NCI-H2107 treated with DMSO at 0.1 percent for 48 hours (cell line): ENCODE data around the gene SLC7A14.

Experiments used
- DNase-seq: peaks from one replicate; lab custom pipeline; 2025; ENCODE audit not compliant: unreplicated experiment; lab: John Stamatoyannopoulos, UW

SLC7A14 gene

GRCh38 chr3:170585937-170586310 is at the start of gene SLC7A14:
Gene SLC7A14 (minus strand): TSS chr3:170586075. CDS start chr3:170526936, 59,139 bp downstream.
- DNase-seq = peak; percentile 51

DNA sequence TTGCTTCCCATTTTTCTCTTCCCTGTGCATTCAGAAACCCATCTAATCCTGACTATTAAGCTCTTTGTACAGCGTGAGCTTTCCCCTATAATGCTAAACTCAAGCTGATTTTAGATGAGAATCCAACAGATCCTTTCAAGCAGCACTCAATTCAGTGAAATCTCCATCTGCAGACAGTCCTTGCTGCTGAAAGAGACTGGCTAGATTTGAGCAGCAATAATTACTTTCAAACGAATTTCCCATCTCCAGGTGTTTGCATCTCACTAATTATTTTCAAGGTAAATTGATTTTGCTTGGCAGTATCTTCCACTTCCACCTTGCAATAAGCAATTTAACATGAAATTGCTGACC is 49.5 kb upstream of the SLC7A14 start:
- DNase-seq = no peak

GRCh38 chr3:170634663-170635384 is 48.9 kb upstream of the SLC7A14 start:
- DNase-seq = peak; percentile 40

DNA sequence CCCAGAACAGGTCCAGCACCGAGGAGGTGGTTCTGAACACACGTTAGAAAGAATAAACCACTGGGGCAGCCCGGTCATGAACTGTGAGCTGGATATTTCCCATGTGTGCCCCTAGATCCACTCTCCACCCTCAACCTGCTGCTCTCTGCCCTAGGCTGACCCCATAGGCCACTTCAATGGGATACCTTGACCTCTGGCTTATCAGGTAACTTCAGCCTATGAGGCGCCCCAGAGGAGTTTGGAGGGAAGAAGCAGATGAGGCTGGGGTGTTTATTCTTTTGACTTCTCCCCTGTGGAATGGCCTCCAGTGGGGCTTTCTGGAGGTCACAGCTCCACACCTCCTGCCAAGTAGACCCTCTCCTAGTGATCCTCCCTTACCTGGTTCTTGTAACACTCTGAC is 47.7 kb upstream of the SLC7A14 start:
- no peak for DNase-seq

GRCh38 chr3:170632780-170633179 is 46.9 kb upstream of the SLC7A14 start:
- DNase-seq = peak; percentile 95

GRCh38 chr3:170631755-170632488 is 46.0 kb upstream of the SLC7A14 start:
- no peak for DNase-seq

DNA sequence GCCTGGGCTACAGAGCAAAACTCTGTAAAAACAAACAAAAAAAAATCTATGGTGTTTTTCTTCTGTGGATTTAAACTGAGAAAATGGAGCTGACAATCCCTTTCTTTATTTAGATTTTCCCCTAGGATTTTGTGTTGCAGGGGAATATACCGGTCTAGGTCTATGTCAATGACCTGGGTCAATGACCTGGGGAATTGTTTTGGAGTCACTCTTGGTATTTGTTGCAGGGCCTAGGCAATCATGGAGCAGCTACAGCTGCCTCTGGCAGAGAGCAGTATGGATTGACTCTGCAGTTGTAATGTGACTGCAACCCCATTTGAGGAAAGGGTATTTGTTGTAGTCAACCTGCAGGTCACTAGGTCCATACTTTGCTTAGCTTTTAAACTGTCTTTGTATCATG is 37.6 kb upstream of the SLC7A14 start:
- no peak for DNase-seq

GRCh38 chr3:170622369-170623159 is 36.7 kb upstream of the SLC7A14 start:
- no peak for DNase-seq

- DNase-seq = no peak
Measured at GRCh38 chr3:170621256-170621655, 35.4 kb upstream of the SLC7A14 start.

DNA sequence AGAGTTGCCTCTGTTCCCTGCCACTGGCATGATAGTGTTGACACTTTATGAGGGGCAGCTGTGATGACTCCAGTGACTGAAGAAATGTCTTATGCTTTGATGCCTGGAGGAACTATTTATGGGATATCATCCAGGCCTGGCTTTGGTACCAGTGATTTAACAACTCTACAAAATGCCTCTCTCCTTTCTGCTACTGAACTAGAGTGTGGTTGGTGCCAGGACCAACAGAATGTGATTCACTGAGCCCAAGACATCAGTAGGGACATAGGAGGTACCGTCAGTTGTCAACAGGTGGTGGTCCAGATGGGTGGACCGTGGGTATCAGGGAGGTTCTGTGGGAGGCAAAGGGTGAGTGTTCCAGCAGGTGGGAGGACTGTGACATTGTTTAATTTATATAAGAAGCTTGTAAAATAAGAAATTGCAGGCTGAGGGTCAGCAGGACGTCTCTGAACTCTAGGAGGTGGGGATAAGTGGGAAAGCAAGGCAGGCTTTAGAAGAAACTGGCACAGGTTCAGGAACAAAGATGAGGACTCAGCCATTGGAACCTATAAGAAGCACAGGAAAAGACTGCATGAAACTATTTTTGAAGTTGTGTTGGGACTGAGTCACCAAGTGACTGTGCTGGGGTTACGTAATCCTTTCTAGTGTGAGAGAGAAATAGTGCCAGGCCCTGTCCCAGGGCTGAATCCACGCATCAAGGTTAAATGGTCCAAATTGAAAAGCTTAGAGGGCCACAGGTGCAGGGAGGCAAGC is 28.5 kb upstream of the SLC7A14 start:
- DNase-seq = no peak

- no peak for DNase-seq
Measured at GRCh38 chr3:170611751-170612150, 25.9 kb upstream of the SLC7A14 start.

- DNase-seq = no peak
Measured at GRCh38 chr3:170610321-170610884, 24.5 kb upstream of the SLC7A14 start.

GRCh38 chr3:170608475-170608874 is 22.6 kb upstream of the SLC7A14 start:
- DNase-seq = no peak

DNA sequence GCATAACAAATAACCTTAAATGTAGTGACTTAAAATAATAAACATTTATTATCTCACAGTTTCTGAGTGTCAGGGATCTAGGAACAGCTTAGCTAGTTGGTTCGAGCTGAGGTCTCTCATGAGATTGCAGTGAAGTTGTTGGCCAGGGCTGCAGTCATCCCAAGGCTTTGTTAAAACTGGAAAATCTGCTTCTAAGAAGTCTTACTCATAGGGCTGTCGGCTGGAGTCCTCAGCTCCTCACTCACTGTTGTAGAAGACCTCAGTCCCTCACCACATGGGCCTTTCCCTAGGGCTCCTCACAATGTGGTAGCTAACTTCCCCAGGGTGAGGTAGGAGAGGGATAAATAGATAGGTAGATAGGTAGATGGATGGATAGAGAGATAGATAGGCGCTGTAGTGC is 20.8 kb upstream of the SLC7A14 start:
- no peak for DNase-seq

- DNase-seq = peak; percentile 19
Measured at GRCh38 chr3:170605490-170605889, 19.6 kb upstream of the SLC7A14 start.

DNA sequence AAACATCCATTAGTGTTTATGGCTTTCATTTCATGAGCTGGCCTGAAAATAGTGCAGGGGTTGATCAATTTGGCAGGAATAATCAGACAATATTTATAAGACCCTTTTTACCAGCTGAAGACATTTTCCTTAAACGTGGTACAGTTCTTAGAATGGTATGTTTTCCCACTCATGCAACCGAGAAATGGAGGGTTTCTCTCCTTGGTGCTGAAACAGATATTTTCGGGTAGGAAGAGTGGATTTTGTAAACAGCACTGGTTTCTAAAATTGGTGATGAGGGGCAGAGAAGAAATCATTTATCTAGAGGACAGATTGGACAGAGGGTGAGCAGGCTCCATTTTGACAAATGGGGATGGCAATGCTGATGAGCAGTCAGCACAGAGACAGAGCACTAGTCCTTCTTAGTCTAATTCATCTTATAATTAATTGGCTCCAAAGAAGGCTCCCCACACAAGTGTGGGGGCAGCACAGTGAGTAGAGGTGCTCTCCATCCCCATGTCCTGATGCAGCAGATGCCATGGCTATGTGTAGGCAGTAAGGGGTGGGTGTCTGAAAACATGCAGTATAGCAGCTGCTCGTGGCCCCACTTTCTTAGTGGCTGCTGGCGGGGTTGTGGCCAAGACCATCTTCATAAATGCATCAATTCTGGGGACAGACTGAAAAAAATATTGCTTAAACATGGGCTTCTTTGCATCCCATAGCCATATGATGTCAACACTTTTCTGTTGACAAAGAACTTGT is 18.1 kb upstream of the SLC7A14 start:
- no peak for DNase-seq

DNA sequence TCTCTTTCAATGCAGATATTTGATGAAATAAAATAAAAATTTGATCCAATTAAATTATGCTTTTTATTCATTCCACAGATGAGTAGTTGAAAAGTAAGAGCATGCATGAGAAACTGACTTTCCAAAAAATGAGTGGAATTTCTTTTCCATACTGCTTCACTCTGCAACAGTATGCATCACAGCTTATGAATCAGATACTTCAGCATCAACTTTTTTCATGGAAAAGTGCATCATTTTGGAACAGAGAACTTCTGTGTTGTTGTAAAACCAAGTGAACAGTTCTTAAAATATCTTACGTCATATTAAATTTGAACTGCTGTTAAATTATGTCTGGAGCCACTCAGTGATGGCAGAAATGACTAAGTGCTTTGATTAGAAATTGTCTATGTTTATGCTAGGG is 16.7 kb upstream of the SLC7A14 start:
- DNase-seq = no peak

GRCh38 chr3:170600005-170600624 is 14.2 kb upstream of the SLC7A14 start:
- DNase-seq = no peak

DNA sequence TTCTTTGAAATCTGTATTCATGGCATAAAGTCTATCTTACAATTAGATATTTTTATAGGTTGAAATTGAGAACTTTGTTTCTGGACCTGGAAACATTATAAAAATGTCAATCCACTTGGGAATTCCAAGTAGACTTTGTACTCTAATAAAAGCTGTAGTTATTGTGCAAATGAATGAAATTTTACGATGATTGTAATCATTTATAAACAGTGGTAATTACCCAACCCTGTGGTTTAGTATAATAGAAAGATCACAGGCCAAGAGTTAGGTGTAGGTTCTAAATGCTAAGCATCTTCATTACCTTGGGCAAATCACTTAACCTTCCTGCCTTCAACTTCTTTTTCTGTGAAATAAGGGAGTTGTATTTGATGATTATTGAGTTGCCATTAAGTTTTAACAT is 13.2 kb upstream of the SLC7A14 start:
- no peak for DNase-seq

DNA sequence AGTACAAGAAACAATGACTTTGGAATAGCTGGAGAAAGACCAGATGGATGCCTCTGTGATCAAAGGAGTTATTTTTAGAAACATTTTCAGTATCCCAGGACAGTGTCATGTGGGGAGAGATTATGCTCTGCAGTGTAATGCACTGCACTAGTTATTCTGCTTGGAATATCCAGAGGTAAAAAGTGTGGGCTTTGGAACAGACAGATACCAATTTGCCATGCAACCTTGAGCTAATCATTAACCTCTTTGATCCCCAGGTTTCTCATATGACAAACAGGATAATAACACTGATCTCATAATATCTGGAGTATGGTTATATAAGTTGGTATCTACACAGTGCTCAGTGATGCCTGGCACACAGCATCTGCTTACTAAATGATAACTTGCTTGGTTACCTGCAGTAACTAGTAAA is 12.2 kb upstream of the SLC7A14 start:
- no peak for DNase-seq
